Ascending aorta (tissue), 2 donors: Measurements from ENCODE around the gene PPP1CA. TPM values are rescaled to one million over a fixed set of nuclear protein-coding genes. Genes with fewer than 3 reads are reported as not detected.

Experiments
- DNase-seq, 2 donors: peaks; one replicate each; pipeline ENCODE4 v3.0.0-alpha.2; 2019; ENCODE audit warnings: low spot score in 2 of 2
- H3K27ac ChIP-seq, 2 donors: fragments of 200-600 bp; sonication (generic); one replicate each; pipeline ENCODE4 v1.5.1; 2016 to 2017; ENCODE audit warnings: mild to moderate bottlenecking in 1 of 2
- H3K27me3 ChIP-seq: fragments of 200-600 bp; sonication (generic); one replicate; pipeline ENCODE4 v1.5.1; 2017
- H3K36me3 ChIP-seq, 2 donors: fragments of 200-600 bp; sonication (generic); one replicate each; pipeline ENCODE4 v1.5.1; 2016
- H3K4me1 ChIP-seq, 2 donors: fragments of 200-600 bp; sonication (generic); one replicate each; pipeline ENCODE4 v1.5.1; 2016 to 2017; ENCODE audit warnings: mild to moderate bottlenecking in 1 of 2
- H3K4me3 ChIP-seq, 2 donors: fragments of 200-600 bp; sonication (generic); one replicate each; pipeline ENCODE4 v1.5.1; 2016 to 2017; ENCODE audit warnings: mild to moderate bottlenecking in 1 of 2
- H3K9me3 ChIP-seq, 2 donors: fragments of 200-600 bp; sonication (generic); one replicate each; pipeline ENCODE4 v1.5.1; 2016
- CTCF ChIP-seq, 3 experiments: fragments of 200-600 bp in 2 of 3; fragments of 450-650 bp in 1 of 3; sonication (generic) in 2 of 3; IDR thresholded peaks; one replicate each; pipeline ENCODE4 v1.5.1; 2016 to 2019; ENCODE audit warnings: antibody characterized with exemption in 3 of 3, mild to moderate bottlenecking in 1 of 3, moderate library complexity in 1 of 3
- intact Hi-C: fragments of 100-400 bp; cut with DNase I; formaldehyde crosslinking; loops from one replicate; pipeline ENCODE4 v1.15.1; 2023
- total RNA-seq: library from RNA; depleted of rRNA; stranded (reverse); fragments of >200 nt; gene quantifications from one replicate; pipeline ENCODE4 v1.1.0, GENCODE V29; 2016

The PPP1CA gene
- total RNA-seq, 1 donor from 2014 or later, result 113 TPM

GRCh38 chr11:67432655-67433349 lies 31.1 kb upstream of the PPP1CA start:
- DNase-seq, result no peak
- Histone ChIP-seq H3K36me3 (peaks cover 45 to 61% of the 10 kb centered on the region in 2 donors), H3K9me3 (no peaks in the 10 kb centered on the region), H3K4me1 (peaks cover 6 to 12% of the 10 kb centered on the region in 2 donors), H3K27ac (no peak overlapping the region), H3K27me3 (no peaks in the 10 kb centered on the region), H3K4me3 (no peak overlapping the region)
- TF ChIP-seq CTCF (IDR thresholded peaks at IDR 0.05), result no peak
- intact Hi-C loops, result no loop called here

GRCh38 chr11:67431346-67432249 lies 29.9 kb upstream of the PPP1CA start:
- no peak for DNase-seq
- intact Hi-C loops, result no loop called here
- H3K4me1 ChIP-seq, result peaks cover 6 to 16% of the 10 kb centered on the region in 2 donors
- H3K27me3 ChIP-seq, result no peaks in the 10 kb centered on the region
- peaks cover 45 to 57% of the 10 kb centered on the region in 2 donors for H3K36me3 ChIP-seq
- H3K9me3 ChIP-seq, result no peaks in the 10 kb centered on the region
- H3K4me3 ChIP-seq, result no peak overlapping the region
- TF ChIP-seq CTCF (IDR thresholded peaks at IDR 0.05), result no peak
- H3K27ac ChIP-seq, result no peak overlapping the region

- H3K27ac ChIP-seq, result no peak overlapping the region
- H3K4me3 ChIP-seq, result no peak overlapping the region
- H3K36me3 ChIP-seq, result peaks cover 33 to 44% of the 10 kb centered on the region in 2 donors
Observed at GRCh38 chr11:67429722-67430121, 28.1 kb upstream of the PPP1CA start.

GRCh38 chr11:67429038-67429668 lies 27.5 kb upstream of the PPP1CA start:
- no peak for DNase-seq
- Histone ChIP-seq H3K9me3 (no peaks in the 10 kb centered on the region), H3K4me3 (peak overlapping the region; percentile 75 to 94), H3K27me3 (no peaks in the 10 kb centered on the region), H3K4me1 (peaks cover 6 to 16% of the 10 kb centered on the region in 2 donors), H3K27ac (peak overlapping the region; percentile 86 to 91), H3K36me3 (peaks cover 28 to 38% of the 10 kb centered on the region in 2 donors)
- intact Hi-C loops, result loop anchor here (2.0 to 5.0 kb wide), 2 partner anchors 37 to 78 kb away; partner anchors contain the start of gene RAD9A
- TF ChIP-seq CTCF (IDR thresholded peaks at IDR 0.05), result no peak

More at GRCh38 chr11:67429722-67430121, 28.1 kb upstream of the PPP1CA start:
- Histone ChIP-seq H3K4me1 (peaks cover 6 to 16% of the 10 kb centered on the region in 2 donors), H3K9me3 (no peaks in the 10 kb centered on the region), H3K27me3 (no peaks in the 10 kb centered on the region)
- intact Hi-C loops, result loop anchor here (2.0 to 5.0 kb wide), 2 partner anchors 37 to 77 kb away; partner anchors contain the start of gene RAD9A
- no peak for TF ChIP-seq CTCF (IDR thresholded peaks at IDR 0.05)
- no peak for DNase-seq
